ENCODE measurements around the gene PHLPP1.
"Not testable (repeated sequence)": the region's sequence is repeated elsewhere in the genome, so short reads cannot be mapped to it uniquely, and the experiment has no call there.

Gene PHLPP1

DNA sequence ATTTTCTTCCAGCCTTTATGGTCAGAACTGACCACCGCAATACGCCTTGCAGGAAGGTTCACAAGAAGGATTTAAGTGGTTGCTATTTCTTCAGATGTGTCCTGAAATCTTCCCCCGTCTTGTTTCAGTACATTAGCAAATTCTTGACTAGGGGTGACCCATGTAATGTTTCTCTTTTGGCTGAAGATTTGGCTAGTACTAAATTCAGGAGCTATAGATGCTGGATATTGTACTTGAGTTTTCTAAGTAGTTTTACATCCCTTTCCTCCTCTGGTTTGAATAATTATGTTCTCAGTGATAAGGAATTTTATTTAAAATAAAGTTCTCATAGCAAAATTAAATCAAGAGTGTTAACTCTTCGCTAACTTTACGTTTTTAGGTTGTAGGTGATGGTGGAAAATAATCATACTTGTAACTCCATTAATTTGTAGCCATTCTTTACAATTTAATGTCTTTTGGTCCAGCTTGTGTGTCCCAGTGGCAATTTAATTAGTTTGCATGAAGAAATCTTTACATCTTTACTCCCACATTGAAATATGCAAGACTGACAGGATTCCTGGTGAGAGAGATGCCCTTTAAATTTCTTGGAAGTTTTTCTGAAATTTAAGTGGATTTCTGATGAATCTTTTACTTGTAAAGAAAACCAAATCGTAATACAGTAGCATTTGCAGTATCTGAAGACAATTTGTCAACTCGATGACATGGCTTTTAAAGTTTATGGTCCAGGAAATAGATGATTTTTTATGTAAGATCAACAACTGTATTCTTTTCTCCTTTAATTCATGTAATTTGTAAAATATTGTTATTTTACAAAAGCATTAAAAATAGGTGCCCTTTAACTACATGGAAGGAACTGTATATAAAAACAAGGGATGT is 2.8 kb downstream of the PHLPP1 start:
- no peak for DNase-seq

- no peak for DNase-seq
Observed at GRCh38 chr18:62720048-62720447, 4.7 kb downstream of the PHLPP1 start.

DNA sequence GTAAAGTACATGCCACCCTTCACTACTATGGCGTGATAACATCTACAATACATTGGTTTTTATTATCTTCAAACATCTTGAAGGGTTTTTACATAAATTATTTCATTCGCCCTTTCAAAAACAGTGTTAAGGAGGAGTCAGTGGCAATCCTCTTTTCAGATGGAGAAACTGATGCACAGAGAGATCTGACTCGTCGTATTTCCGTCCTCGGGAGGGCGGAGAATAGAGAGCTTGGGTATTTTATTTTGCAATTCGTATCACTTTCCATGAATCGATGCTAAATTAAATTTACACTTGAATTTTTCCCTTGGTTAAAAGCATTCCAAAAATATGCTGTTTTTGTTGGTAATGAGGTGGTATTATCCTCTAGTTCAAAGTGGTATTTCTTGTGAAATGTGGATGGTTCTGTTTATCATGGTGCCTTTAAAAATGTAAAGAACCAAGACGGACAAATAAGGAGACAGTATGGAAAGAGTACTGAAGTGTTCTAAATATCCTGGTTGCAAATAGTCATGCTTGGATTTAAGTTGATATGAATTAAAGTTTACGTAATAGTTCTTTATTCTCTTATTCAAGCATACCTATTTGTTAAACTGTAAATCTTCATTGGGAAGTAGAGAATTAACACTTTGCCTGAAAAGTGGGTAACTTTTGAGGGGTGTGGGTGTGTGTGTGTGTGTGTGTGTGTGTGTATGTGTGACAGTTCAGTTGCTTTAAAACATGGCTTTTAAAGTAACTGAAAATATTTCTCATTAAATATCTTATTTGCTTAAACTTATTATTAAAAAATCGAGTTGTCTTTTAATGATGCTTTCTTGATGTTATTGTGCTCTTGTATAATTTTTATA is 5.6 kb downstream of the PHLPP1 start:
- DNase-seq = no peak

- DNase-seq = no peak
Observed at GRCh38 chr18:62721839-62722795, 6.8 kb downstream of the PHLPP1 start.

DNA sequence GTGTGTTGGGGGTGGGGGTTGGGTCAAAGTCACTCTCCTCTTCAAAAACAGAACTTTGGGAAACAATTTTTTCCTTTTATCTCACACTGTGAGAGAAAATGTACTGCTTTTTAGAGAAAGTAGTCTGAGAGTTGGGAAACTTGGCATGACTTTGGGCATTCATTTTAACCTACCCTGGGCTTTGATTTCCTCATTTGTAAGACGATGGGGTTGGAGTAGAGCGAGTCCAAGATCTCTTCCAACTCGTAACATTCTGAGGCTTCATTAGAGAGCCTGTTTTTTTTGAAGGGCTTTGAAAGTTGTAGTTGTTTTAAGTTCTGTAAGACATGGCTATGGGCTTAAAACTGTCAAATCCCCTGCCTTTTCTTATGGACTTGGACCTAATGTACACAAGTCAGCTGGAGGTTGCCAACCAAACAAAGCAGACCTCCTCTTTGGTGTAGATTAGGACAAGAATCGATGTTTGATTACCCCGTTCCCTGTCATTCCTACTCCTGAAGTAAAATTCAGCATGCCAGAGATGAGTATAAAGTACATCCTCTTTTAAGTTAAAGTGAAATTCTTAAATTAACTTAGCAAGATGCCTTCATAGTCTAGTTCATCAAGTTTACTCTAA is 8.4 kb downstream of the PHLPP1 start:
- no peak for DNase-seq

DNA sequence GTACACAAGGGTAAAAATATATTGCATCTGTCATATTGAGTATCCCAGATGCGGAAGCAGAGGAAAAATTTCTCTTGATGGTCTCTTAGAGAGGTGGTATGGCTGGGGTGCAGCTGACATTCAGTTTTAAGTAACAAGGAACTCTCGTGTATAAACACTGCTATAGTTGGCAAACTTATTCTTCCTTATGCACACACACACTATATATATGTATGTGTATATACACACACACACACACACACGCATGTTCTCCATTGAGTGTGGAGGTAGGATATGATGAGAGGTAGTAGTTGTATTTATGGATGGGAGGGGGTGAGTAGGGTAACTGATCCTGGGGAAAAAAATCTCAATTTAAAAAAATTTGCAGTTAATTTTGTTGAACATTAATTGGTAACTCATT is 10.6 kb downstream of the PHLPP1 start:
- no peak for DNase-seq

GRCh38 chr18:62728254-62728653 is 12.9 kb downstream of the PHLPP1 start:
- DNase-seq = no peak

DNA sequence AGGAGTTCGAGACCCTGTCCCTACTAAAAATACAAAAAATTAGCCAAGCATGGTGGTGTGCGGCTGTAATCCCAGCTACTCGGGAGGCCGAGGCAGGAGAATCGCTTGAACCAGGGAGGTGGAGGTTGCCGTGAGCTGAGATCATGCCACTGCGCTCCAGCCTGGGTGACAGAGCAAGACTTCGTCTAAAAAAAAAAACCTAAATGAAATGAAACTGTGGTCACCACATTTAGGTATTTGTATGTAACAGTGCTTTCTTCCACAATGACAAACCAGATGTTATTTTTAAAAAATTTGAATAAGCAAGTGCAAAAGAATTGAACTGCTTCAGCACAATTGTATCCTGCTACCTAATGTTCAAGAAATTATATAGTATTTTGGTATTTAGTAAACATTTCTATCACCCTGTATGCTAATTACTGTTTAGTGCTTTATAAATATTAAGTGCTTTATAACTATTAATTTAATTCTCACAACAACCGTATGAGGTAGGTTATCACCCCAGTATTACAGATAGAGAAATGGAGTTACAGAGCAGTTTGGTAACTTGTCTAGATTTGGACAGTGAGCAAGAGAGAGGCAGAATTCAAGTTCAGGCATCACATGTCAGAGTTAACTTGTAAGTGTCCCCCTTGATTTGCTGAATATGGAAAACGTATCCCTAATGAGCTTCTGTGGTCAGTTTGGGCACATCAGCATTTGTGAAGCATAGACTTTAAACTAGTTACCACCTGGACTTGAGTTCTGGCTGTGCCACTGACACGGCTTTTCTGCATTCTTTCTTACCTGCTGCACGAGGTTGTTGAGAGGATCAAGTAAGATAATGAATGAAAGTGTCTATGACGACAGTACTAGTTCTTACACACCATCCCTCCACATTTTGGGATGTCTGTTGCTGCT is 14.4 kb downstream of the PHLPP1 start:
- DNase-seq = no peak

DNA sequence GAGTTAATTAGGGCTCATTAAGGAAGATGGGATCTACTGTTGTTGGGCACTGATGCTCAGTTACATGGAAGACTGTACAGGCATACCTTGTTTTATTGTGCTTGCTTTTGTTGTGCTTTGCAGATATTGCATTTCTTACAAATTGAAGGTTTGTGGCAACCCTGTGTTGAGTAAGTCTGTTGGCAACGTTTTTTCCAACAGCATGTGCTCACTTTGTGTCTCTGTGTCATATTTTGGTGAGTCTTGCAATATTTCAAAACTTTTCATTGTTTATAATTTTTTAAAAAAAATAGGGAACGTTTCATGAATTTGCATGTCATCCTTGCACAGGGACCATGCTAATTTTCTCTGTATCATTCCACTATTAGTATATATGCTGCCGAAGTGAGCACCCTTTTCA is 15.6 kb downstream of the PHLPP1 start:
- no peak for DNase-seq

GRCh38 chr18:62732617-62733016 is 17.3 kb downstream of the PHLPP1 start:
- no peak for DNase-seq

GRCh38 chr18:62734290-62734689 is 18.9 kb downstream of the PHLPP1 start:
- no peak for DNase-seq

DNA sequence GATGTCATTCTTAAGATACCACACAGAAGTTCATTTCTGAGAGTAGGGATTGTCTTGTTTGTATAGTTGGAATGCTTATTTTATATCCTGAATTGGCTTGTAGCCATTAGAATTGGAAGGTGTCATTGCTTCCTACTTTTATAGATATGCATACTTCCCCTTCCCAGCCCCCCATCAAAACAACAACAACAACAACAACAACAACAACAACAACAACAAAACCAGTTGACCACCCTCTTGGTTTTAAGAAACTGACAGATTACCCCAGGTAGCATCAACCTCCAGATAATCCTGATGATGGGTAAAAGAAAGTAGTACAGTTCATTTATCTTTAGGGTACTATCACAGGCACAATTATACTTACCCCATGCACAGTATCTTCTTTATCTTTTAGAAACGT is 20.0 kb downstream of the PHLPP1 start:
- no peak for DNase-seq

DNA sequence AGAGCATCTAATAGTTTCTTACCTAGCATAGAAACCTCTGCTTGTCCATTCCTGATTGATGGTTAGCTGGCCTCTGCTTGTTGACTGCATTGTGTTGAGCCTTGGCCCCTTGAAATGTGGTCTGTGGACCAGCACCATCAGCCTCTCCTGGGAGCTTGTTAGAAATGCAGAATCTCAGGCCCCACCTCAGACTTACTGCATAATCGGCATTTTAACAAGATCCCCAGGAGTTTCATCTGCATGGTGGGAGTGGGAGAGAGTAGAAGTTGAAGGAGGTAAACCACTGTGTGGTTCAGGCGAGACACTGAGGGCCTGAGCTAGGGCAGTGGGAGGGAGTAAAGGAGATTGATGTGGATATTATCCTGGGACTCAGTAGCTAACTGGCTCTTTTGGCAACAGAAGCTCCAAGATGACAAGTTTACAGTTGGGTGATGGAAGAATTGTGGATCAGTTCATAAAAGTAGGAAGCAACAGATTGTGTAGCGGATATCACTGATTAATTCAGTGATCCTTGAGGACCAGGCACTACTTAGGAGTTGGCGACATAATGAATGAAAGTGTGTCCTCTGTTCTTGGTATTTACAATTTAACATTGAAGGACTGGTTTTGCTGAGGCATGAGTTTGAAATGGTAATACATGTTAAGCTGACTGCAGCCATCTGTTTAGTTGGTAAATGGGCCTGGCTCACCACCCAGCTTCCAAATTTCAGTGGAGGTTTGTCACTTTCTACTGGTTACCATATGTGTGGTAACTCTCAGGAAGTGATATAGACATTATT is 20.9 kb downstream of the PHLPP1 start:
- no peak for DNase-seq

GRCh38 chr18:62737241-62737873 is 22.0 kb downstream of the PHLPP1 start:
- DNase-seq = no peak

GRCh38 chr18:62738639-62739038 is 23.3 kb downstream of the PHLPP1 start:
- DNase-seq = no peak

DNA sequence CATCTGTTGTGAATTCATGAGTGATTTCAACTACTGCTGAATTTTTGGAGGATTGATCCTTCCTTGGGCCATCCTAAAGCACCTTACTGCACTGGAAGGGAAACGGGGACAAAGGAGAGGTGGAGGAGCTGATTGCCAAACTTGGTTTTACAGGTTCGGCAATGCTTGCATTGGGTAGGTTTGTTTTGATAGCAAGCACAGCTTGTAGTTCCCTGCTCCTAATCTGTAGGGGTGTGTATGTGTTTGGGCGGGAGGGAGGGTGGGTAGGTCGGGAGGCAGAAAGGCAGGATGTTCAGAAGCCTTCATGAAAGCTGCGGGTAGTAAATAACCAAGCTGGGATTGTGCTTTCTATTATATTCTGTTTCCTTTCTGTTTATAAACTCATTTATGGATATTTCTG is 24.6 kb downstream of the PHLPP1 start:
- no peak for DNase-seq

GRCh38 chr18:62740650-62741049 is 25.3 kb downstream of the PHLPP1 start:
- not testable (repeated sequence) for DNase-seq

- DNase-seq = no peak
Observed at GRCh38 chr18:62741118-62741566, 25.8 kb downstream of the PHLPP1 start.

- no peak for DNase-seq
Observed at GRCh38 chr18:62741584-62741983, 26.2 kb downstream of the PHLPP1 start.
